ENCODE results near the gene NANOS2. TPM values are rescaled to one million over a fixed set of nuclear protein-coding genes. Genes with fewer than 3 reads are reported as not detected.

The NANOS2 gene
- total and polyA plus RNA-seq, 4 experiments from 2014 or later, result not detected

GRCh38 chr19:45881082-45881908 is 33.3 kb downstream of the NANOS2 start:
- Mint-ChIP-seq H3K4me1 (peaks cover 17 to 44% (median 30%) of the 10 kb centered on the region in 4 donors), H3K4me3 (peak overlapping the region in 1 of 8 donors; percentile 29), H3K9me3 (no peaks in the 10 kb centered on the region), H3K36me3 (peaks cover 4 to 7% of the 10 kb centered on the region in 2 donors), H3K27ac (peak overlapping the region in 2 of 7 donors; percentile 13 to 73), H3K27me3 (peaks cover 6% of the 10 kb centered on the region in 2 donors)
- Histone ChIP-seq H3K4me3 (ENCODE audit: low read length in 2 of 2) (no peak overlapping the region), H3K27me3 (ENCODE audit: insufficient read depth, low read length) (no peaks in the 10 kb centered on the region), H3K27ac (ENCODE audit: low read depth, low read length) (no peak overlapping the region), H3K36me3 (ENCODE audit: insufficient read depth, low read length) (no peaks in the 10 kb centered on the region), H3K4me1 (ENCODE audit: insufficient read depth, low read length) (peaks cover 47% of the 10 kb centered on the region), H3K9me3 (ENCODE audit: control insufficient read depth in 1 of 2, low read length in 2 of 2) (no peaks in the 10 kb centered on the region)
- ChIA-PET POLR2A (ENCODE audit: partially characterized antibody) (interaction anchor here (2.5 to 3.2 kb wide), 2 partner anchors 17 to 22 kb away, joined by 11 to 17 read pairs; partner anchors contain the start of genes FOXA3, MYPOP and SYMPK), CTCF (ENCODE audit: partially characterized antibody) (interaction anchor here (0.7 to 4.2 kb wide), 8 partner anchors 11 to 112 kb away, joined by 3 to 38 read pairs (median 4); partner anchors contain the start of genes FOXA3, SIX5 and SYMPK)
- intact Hi-C loops (cut with micrococcal nuclease), result no loop called here
- no peak for DNase-seq

GRCh38 chr19:45879971-45880370 is 34.6 kb downstream of the NANOS2 start:
- no peak overlapping the region for H3K4me3 ChIP-seq (ENCODE audit: low read length in 2 of 2)

GRCh38 chr19:45879055-45879454 is 35.5 kb downstream of the NANOS2 start:
- Mint-ChIP-seq H3K4me1 (peaks cover 20 to 42% (median 29%) of the 10 kb centered on the region in 4 donors), H3K27ac (peak overlapping the region in 1 of 7 donors; percentile 36), H3K4me3 (peak overlapping the region in 1 of 8 donors; percentile 61), H3K36me3 (peaks cover 3 to 4% of the 10 kb centered on the region in 2 donors), H3K9me3 (no peaks in the 10 kb centered on the region), H3K27me3 (peaks cover 6 to 9% of the 10 kb centered on the region in 2 donors)
- ChIA-PET POLR2A (ENCODE audit: partially characterized antibody) (no interaction called here), CTCF (ENCODE audit: partially characterized antibody) (interaction anchor here (1.2 kb wide), 1 partner anchor 80 kb away, joined by 3 read pairs; no protein-coding TSS in a partner anchor)
- Histone ChIP-seq H3K4me1 (ENCODE audit: insufficient read depth, low read length) (peaks cover 37% of the 10 kb centered on the region), H3K27me3 (ENCODE audit: insufficient read depth, low read length) (no peaks in the 10 kb centered on the region), H3K36me3 (ENCODE audit: insufficient read depth, low read length) (no peaks in the 10 kb centered on the region), H3K27ac (ENCODE audit: low read depth, low read length) (no peak overlapping the region), H3K4me3 (ENCODE audit: low read length in 2 of 2) (no peak overlapping the region), H3K9me3 (ENCODE audit: control insufficient read depth in 1 of 2, low read length in 2 of 2) (no peaks in the 10 kb centered on the region)
- DNase-seq, result no peak
- intact Hi-C loops (cut with micrococcal nuclease), result no loop called here

More at GRCh38 chr19:45879971-45880370, 34.6 kb downstream of the NANOS2 start:
- ChIA-PET POLR2A (ENCODE audit: partially characterized antibody) (no interaction called here), CTCF (ENCODE audit: partially characterized antibody) (interaction anchor here (1.2 to 1.5 kb wide), 3 partner anchors 14 to 111 kb away, joined by 3 to 4 read pairs (median 3); partner anchors contain the start of gene SIX5)
- intact Hi-C loops (cut with micrococcal nuclease), result no loop called here
- Mint-ChIP-seq H3K27me3 (peaks cover 6 to 9% of the 10 kb centered on the region in 2 donors), H3K4me1 (peaks cover 20 to 42% (median 31%) of the 10 kb centered on the region in 4 donors), H3K4me3 (no peak overlapping the region), H3K27ac (no peak overlapping the region), H3K36me3 (peaks cover 3 to 4% of the 10 kb centered on the region in 2 donors), H3K9me3 (no peaks in the 10 kb centered on the region)
- Histone ChIP-seq H3K27ac (ENCODE audit: low read depth, low read length) (no peak overlapping the region), H3K27me3 (ENCODE audit: insufficient read depth, low read length) (no peaks in the 10 kb centered on the region), H3K36me3 (ENCODE audit: insufficient read depth, low read length) (no peaks in the 10 kb centered on the region), H3K9me3 (ENCODE audit: control insufficient read depth in 1 of 2, low read length in 2 of 2) (no peaks in the 10 kb centered on the region), H3K4me1 (ENCODE audit: insufficient read depth, low read length) (peaks cover 46% of the 10 kb centered on the region)
- no peak for DNase-seq

GRCh38 chr19:45878043-45878794 is 36.4 kb downstream of the NANOS2 start:
- intact Hi-C loops (cut with micrococcal nuclease), result no loop called here
- H3K4me1 ChIP-seq (ENCODE audit: insufficient read depth, low read length), result peaks cover 30% of the 10 kb centered on the region
- no peak for DNase-seq
- H3K36me3 Mint-ChIP-seq, result peaks cover under 1% of the 10 kb centered on the region in 2 donors
- H3K9me3 ChIP-seq (ENCODE audit: control insufficient read depth in 1 of 2, low read length in 2 of 2), result no peaks in the 10 kb centered on the region
- H3K27me3 ChIP-seq (ENCODE audit: insufficient read depth, low read length), result no peaks in the 10 kb centered on the region
- no peaks in the 10 kb centered on the region for H3K36me3 ChIP-seq (ENCODE audit: insufficient read depth, low read length)
- no peak overlapping the region for H3K4me3 ChIP-seq (ENCODE audit: low read length in 2 of 2)
- peaks cover 14 to 36% (median 23%) of the 10 kb centered on the region in 4 donors for H3K4me1 Mint-ChIP-seq
- ChIA-PET POLR2A (ENCODE audit: partially characterized antibody) (no interaction called here), CTCF (ENCODE audit: partially characterized antibody) (no interaction called here)
- peak overlapping the region in 4 of 8 donors; percentile 5 to 61 (median 54) for H3K4me3 Mint-ChIP-seq
- H3K27ac Mint-ChIP-seq, result peak overlapping the region in 2 of 7 donors; percentile 77 to 80
- no peak overlapping the region for H3K27ac ChIP-seq (ENCODE audit: low read depth, low read length)
- no peaks in the 10 kb centered on the region for H3K9me3 Mint-ChIP-seq
- H3K27me3 Mint-ChIP-seq, result peaks cover 6 to 9% of the 10 kb centered on the region in 2 donors

GRCh38 chr19:45876411-45877197 is 38.0 kb downstream of the NANOS2 start:
- Mint-ChIP-seq H3K36me3 (no peaks in the 10 kb centered on the region), H3K4me1 (peaks cover 11 to 30% (median 17%) of the 10 kb centered on the region in 4 donors), H3K27me3 (peaks cover 6 to 8% of the 10 kb centered on the region in 2 donors), H3K27ac (peak overlapping the region in 6 of 7 donors; percentile 30 to 85 (median 42)), H3K9me3 (no peaks in the 10 kb centered on the region), H3K4me3 (peak overlapping the region in 5 of 8 donors; percentile 13 to 75 (median 33))
- peak in 1 of 5 donors; percentile 18 for DNase-seq
- CTCF ChIA-PET (ENCODE audit: partially characterized antibody), result no interaction called here
- no peaks in the 10 kb centered on the region for H3K36me3 ChIP-seq (ENCODE audit: insufficient read depth, low read length)
- H3K27me3 ChIP-seq (ENCODE audit: insufficient read depth, low read length), result no peaks in the 10 kb centered on the region
- peaks cover 17% of the 10 kb centered on the region for H3K4me1 ChIP-seq (ENCODE audit: insufficient read depth, low read length)
- peak overlapping the region; percentile 2 for H3K27ac ChIP-seq (ENCODE audit: low read depth, low read length)
- no peaks in the 10 kb centered on the region for H3K9me3 ChIP-seq (ENCODE audit: control insufficient read depth in 1 of 2, low read length in 2 of 2)
- POLR2A ChIA-PET (ENCODE audit: partially characterized antibody), result interaction anchor here (1.0 kb wide), 1 partner anchor 9 kb away, joined by 3 read pairs; the partner anchor contains the start of gene IRF2BP1
- no peak overlapping the region for H3K4me3 ChIP-seq (ENCODE audit: low read length in 2 of 2)
- intact Hi-C loops (cut with micrococcal nuclease), result no loop called here

- no peak overlapping the region for H3K4me3 ChIP-seq (ENCODE audit: low read length in 2 of 2)
- Mint-ChIP-seq H3K27me3 (peaks cover 6% of the 10 kb centered on the region in 2 donors), H3K4me1 (peaks cover 11 to 25% (median 15%) of the 10 kb centered on the region in 4 donors), H3K9me3 (no peaks in the 10 kb centered on the region), H3K36me3 (no peaks in the 10 kb centered on the region), H3K27ac (peak overlapping the region in 6 of 7 donors; percentile 4 to 75 (median 36)), H3K4me3 (peak overlapping the region in 5 of 8 donors; percentile 13 to 75 (median 33))
- intact Hi-C loops (cut with micrococcal nuclease), result no loop called here
- H3K9me3 ChIP-seq (ENCODE audit: control insufficient read depth in 1 of 2, low read length in 2 of 2), result no peaks in the 10 kb centered on the region
- H3K36me3 ChIP-seq (ENCODE audit: insufficient read depth, low read length), result no peaks in the 10 kb centered on the region
- peaks cover 17% of the 10 kb centered on the region for H3K4me1 ChIP-seq (ENCODE audit: insufficient read depth, low read length)
- no peaks in the 10 kb centered on the region for H3K27me3 ChIP-seq (ENCODE audit: insufficient read depth, low read length)
- POLR2A ChIA-PET (ENCODE audit: partially characterized antibody), result no interaction called here
- no peak overlapping the region for H3K27ac ChIP-seq (ENCODE audit: low read depth, low read length)
- CTCF ChIA-PET (ENCODE audit: partially characterized antibody), result no interaction called here
- peak in 1 of 5 donors; percentile 49 for DNase-seq
Observed at GRCh38 chr19:45876161-45876410, 38.5 kb downstream of the NANOS2 start.
